GM20000 (cell line): Measurements from ENCODE around the gene AQR.
"Not testable (repeated sequence)": the region's sequence is repeated elsewhere in the genome, so short reads cannot be mapped to it uniquely, and the experiment has no call there.

Source experiments
- DNase-seq: peaks from one replicate; pipeline ENCODE4 v3.0.0; 2012; ENCODE audit warnings: low spot score
- CTCF ChIP-seq: IDR thresholded peaks from 2 replicates; pipeline ENCODE4 v1.5.1; 2012; ENCODE audit warnings: mild to moderate bottlenecking, control low read depth; ENCODE audit errors: extremely low read depth, missing control alignments

Gene AQR

GRCh38 chr15:34933432-34933975, 36.0 kb downstream of the AQR start:
- DNase-seq: no peak
- no peak for TF ChIP-seq CTCF

GRCh38 chr15:34928349-34928748, 41.2 kb downstream of the AQR start:
- not testable (repeated sequence) for DNase-seq

GRCh38 chr15:34927726-34928125, 41.8 kb downstream of the AQR start:
- no peak for DNase-seq
- TF ChIP-seq CTCF: no peak

GRCh38 chr15:34914317-34914716, 55.2 kb downstream of the AQR start:
- TF ChIP-seq CTCF: no peak
- no peak for DNase-seq

- no peak for DNase-seq
- no peak for TF ChIP-seq CTCF
These were observed 64.5 kb downstream of the AQR start for GRCh38 chr15:34905047-34905446.

GRCh38 chr15:34904527-34904926, 65.0 kb downstream of the AQR start:
- TF ChIP-seq CTCF: no peak
- no peak for DNase-seq

- TF ChIP-seq CTCF: no peak
- DNase-seq: no peak
These were observed 68.8 kb downstream of the AQR start for GRCh38 chr15:34900748-34901147.

- TF ChIP-seq CTCF: no peak
- no peak for DNase-seq
These were observed 73.4 kb downstream of the AQR start for GRCh38 chr15:34896183-34896582.
